ENCODE measurements around the gene CMIP.

GRCh38 chr16:81469183-81469677 is 24.6 kb downstream of the CMIP start:
- no peak for TF ChIP-seq CTCF (IDR thresholded peaks at IDR 0.05)
- TF ChIP-seq POLR2A (IDR thresholded peaks at IDR 0.05) = no peak

Measured in right lobe of liver (tissue), 4 donors.